Right renal cortex interstitium (tissue), 3 donors: ENCODE data around the gene BRSK2. TPM values are rescaled to one million over a fixed set of nuclear protein-coding genes. Genes with fewer than 3 reads are reported as not detected.
"Not testable (repeated sequence)": the region's sequence is repeated elsewhere in the genome, so short reads cannot be mapped to it uniquely, and the experiment has no call there.

ENCODE experiments used
- DNase-seq, 3 donors: peaks; one replicate each; pipeline ENCODE4 v3.0.0-alpha.2; 2013; ENCODE audit warnings: low read depth in 3 of 3, low spot score in 2 of 3
- polyA plus RNA-seq, 3 donors: library from polyadenylated mRNA; unstranded; fragments of 120-200 nt; gene quantifications; one replicate each; pipeline ENCODE4 v1.2.1, GENCODE V29; 2013; ENCODE audit not compliant: insufficient read length in 3 of 3

BRSK2 gene
- polyA plus RNA-seq, 3 donors: 0.25 to 0.64 (median 0.49) TPM

DNA sequence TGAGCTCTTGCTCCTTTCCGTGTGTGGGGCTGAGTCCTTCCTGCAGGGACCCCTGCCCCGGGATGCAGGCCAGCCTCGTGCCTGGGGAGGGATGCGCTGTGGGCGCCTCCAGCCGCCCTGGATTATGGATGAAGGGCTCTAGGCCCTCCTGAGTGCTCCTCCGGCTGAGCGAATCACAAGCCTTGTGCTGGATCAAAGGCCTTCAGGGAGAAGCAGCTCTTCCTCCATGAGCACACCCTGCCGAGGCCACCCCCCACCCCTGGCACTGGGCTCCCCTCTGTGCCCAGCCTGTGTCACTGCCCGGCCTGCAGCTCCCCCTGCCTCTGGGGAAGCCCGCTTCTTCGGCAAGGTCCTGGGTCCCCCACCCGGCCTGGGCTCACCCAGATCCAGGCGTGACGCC lies 43.8 kb downstream of the BRSK2 start:
- DNase-seq: no peak

DNA sequence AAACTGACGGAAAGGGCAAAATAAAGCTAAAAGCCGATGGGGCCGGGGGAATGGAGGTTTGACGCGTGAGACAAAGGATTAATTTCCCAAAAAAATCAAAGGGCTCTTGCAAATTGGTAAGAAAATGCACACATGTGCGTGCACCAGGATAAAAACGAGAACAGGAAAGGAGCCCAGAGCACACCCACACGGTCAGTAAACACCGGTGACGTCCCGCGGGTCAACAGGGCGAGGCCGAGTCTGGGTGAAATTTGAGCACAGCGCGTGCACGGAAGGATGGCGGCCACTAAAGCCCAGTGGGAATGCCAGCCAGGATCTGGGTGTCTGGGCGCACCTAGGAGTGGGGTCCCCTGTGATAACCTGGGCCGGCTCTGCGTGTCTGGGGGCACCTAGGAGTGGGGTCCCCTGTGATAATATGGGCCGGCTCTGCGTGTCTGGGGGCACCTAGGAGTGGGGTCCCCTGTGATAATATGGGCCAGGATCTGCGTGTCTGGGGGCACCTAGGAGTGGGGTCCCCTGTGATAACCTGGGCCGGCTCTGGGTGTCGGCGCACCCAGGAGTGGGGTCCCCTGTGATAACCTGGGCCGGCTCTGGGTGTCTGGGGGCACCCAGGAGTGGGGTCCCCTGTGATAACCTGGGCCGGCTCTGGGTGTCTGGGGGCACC lies 44.4 kb downstream of the BRSK2 start:
- DNase-seq: no peak

DNA sequence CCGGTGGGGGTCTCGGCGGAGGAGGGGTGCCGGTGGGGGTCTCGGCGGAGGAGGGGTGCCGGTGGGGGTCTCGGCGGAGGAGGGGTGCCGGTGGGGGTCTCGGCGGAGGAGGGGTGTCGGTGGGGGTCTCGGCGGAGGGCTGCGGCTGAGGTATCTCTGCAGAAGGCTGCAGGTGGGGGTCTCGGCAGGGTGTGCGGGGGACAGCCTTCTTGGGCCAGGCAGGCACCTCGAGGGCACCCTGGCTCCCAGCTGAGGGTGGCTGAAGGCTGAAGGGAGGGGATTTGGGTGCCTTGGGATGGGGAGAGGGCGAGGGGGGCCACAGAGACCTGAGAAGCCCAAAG lies 45.7 kb downstream of the BRSK2 start:
- not testable (repeated sequence) for DNase-seq

DNA sequence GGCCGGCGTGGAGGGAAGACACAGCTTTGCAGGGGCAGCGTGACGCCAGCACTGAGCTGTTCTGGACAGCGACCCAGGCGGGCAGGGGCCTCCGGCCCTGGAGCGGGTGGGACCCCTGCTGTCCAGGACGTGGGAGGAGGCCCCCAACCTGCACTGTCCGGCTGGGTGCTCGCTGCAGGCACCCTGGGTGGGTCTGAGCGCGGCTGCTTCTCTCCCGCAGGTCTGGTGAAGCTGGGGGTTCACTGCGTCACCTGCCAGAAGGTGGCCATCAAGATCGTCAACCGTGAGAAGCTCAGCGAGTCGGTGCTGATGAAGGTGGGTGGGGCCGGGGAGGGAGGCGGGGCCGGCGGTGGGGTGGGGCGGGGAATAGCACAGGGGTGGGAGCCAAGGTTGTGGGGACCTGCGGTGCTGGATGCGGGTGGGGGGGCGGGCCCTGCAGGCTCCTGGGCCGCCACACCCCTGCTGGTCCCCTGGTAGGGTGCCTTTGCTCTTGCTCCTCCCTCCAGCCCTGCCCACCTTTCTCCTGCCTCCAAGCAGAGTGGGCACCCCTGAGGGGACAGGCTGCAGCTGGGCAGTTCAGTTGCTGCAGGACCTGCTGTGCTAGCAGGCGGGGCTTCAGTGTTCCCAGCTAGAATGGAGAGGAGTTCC lies 46.2 kb downstream of the BRSK2 start:
- DNase-seq: no peak

DNA sequence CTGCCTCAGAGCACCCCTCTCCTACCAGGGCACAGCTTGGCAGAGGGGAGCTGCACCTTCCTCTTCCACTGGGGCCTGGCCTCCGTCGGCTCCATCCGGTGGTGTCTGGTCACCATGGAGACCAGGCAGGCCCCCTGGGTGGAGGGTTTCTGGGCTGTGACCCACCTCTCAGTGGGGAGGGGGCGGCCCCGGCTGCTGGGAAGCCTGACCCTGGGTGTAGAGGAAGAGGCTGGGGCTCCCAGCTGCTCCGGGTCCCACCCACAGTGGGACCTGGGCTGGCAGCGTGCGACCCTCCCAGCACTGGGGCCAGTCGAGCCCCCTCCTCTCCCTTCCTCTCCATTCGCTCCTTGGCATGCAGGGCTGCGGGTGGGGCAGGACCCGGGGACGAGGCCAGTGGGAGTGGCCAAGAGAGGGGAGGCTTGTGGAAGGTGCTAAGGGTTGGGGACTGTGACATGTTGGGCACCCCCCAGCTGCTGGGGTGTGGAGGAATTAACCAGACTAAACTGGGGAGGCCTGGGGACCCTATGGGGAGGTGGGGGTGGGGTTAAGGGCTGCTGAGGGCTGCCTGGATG lies 46.8 kb downstream of the BRSK2 start:
- no peak for DNase-seq

DNA sequence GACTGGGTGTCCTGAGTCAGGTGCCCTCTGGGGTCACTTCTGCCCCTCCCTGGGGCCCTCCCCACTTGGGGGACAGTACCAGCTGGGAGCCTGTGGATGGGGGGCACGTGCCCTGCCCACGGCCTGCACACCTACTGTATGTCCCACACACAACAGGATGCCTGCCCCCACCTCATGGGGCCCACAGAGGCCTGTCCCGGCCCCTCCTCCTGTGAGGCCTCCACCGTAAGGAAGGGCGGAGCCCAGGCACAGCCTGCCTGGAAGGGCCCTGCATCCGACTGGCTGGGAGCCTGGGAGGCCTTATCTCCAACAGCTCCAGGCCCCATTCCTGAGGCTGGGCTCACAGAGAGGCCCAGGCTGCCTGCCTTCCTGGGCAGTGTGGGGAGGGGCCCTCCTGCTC lies 47.8 kb downstream of the BRSK2 start:
- DNase-seq: no peak

DNA sequence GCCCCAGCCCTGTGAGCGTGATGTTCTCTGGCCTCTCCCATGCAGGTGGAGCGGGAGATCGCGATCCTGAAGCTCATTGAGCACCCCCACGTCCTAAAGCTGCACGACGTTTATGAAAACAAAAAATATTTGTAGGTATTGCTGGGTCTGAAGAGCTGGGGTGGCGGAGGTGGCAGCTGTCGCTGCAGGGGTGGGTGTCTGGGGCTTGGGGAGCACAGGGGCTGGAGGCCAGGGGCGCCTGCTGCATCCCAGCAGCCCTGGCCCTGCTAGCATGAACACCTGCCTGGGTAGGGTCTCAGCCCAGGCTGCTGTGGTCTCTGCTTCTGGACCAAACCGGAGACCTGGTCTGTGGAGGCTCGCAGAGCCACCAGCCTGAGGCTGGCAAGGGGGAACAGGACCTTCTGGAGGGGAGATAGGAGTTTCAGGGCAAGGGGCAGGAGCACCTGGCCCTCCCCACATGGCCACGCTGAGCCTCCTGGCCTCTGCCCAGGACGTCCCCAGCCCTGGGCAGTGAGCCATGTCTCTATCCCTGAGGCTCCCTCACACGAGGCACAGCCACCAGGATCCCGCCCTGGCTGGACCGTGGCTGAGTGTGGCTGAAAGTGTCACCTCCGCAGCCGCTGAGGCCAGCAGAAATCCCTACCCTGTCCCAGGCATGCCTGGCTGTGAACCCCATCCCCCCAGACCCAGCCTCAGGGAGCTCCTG lies 48.7 kb downstream of the BRSK2 start:
- no peak for DNase-seq

DNA sequence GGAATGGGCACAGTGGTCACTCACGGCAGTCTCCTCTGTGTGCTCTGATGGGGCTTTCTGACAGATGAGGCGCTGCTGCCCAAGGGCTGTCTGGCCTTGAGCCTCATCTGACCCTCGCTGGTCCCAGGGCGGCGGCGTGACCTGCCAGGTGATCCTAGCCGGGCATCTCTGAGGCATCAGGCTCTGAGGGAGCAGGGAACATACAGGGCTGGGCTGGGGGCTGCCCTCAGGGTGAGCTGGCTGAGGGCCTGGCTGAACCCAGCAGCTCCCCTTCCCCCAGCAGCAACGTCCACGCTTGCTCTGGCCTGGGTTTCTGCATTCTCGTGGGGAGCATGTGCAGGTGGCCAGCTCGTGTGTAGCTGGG lies 49.2 kb downstream of the BRSK2 start:
- no peak for DNase-seq

DNA sequence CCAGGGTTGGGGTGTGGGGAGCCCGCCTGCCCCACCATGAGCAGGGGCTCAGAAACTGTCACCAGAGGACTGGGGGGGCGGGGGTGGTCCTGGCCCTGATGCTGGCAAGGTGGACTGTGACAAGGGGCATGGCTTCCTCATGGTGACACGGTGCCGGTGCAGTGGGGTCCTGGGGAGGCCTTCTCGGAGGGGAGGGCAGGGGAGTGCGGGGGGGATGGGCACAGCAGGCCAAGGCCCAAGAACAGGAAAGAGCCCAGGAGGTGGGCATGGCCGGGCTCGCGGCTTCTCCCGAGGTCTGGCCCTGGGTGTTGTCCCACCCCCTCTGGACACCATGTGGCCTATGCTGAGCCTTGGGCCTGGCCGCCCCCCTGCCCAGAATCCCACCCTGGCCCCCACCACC lies 49.6 kb downstream of the BRSK2 start:
- DNase-seq: no peak

DNA sequence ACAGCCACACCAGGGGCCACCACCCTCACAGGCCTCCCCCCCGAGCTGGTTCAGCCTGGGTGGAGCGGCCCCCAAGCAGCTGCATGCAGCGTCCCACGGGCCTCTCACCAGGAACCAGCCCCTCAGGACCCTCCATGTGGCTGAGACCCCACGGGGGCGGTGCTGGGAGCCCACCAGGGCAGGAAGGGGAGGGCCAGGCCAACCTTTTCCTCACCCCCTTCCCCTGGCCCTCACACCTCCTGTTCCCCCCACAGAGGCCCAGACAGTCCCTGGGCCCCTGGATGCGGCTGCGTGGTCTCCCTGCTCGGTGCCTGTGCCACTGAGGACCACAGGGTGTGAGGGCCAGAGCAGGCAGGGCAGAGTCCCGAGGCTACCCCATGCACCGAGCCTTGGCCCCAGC lies 50.3 kb downstream of the BRSK2 start:
- DNase-seq: no peak

DNA sequence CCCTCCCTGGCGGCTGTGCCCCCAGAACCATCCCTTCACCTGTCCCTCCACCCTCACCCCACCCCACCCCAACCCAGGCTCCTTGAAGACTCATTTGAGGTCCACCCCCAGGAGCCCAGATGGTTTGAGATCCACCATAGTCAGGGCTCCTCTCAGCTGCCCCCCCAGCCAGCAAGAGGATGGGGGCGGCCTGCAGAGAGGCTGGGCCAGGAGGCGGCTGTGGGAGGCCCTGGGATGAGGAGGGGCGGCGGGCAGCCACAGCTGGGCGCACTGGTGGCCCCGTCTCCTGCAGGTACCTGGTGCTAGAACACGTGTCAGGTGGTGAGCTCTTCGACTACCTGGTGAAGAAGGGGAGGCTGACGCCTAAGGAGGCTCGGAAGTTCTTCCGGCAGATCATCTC lies 50.8 kb downstream of the BRSK2 start:
- DNase-seq: no peak

DNA sequence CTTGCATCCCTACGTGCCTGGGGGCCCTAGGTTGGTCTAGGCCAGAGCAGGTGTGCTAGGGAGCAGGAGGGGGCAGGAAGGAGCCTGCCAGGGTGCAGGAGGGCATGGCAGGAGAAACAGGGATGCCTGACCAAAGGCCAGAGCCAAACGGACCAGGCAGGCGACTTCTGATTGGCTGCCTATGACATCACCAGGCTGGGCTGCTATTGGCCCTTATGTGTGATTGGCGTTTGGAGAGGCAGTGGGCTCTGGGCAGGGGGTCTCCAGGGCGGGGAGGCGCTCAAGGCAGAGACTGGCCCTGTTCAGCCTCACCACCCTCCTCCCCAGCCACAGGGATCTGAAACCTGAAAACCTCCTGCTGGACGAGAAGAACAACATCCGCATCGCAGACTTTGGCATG lies 52.4 kb downstream of the BRSK2 start:
- DNase-seq: no peak

DNA sequence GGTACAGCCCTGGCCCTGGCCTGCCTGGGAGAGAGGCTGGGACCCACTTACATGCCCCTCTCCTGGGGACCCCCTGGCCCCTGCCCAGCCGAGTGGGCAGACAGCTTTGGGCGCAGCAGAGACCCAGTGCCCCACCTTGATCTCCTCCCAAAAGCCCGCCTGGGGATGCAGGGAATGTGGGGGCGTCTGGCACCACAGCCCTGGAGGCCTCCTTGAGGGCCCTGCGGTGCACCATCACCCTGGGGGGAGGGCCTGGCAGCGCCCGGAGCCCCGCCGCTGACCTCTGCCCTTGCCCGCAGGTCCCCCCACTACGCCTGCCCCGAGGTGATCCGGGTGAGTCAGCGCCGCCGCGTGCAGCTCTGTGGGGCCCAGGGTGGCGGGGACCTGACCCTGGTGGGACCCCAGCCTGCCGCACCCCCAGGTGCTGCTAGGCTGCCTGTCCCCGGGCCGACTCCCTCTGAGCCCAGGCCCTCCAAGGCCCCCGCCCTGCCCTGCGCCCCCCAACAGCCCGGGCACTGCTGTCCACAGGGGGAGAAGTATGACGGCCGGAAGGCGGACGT lies 53.2 kb downstream of the BRSK2 start:
- DNase-seq: no peak

DNA sequence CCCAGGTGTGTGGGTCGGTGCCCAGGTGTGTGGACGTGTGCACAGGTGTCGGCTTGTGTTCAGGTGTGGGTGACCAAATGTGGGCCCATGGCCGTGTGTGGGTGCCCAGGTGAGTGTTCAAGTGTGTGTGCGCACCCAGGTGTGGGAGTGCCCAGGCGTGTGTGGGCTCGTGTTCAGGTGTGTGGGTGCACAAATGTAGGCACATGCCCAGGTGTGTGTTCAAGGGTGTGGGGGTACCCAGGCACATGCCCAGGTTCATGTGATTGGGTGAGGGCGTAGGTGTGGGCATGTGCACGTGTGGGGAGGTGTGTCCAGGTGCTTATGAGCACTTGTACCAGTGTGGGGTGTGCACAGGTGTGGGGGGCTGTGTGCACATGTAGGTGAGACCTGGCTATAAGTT lies 54.0 kb downstream of the BRSK2 start:
- DNase-seq: no peak

DNA sequence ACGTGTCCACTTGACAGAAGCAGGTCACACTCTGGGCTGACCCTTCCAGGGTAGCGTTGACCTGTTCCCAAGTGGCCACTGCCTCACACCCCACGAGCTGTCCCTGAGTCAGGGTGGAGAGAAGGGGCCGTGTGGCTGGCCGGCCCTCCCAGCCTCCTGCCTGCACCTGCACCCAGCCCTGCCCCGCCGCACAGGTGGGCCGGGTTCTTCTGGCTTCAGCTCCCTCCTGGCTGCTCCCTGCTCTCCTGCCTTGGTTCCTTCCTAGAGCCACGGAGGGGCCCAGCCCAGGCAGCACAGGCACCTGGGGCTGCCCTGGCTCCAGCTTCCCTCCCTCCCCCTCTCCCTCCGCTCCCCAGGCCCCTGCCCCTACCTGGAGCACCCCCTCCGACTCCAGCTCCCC lies 54.6 kb downstream of the BRSK2 start:
- no peak for DNase-seq

DNA sequence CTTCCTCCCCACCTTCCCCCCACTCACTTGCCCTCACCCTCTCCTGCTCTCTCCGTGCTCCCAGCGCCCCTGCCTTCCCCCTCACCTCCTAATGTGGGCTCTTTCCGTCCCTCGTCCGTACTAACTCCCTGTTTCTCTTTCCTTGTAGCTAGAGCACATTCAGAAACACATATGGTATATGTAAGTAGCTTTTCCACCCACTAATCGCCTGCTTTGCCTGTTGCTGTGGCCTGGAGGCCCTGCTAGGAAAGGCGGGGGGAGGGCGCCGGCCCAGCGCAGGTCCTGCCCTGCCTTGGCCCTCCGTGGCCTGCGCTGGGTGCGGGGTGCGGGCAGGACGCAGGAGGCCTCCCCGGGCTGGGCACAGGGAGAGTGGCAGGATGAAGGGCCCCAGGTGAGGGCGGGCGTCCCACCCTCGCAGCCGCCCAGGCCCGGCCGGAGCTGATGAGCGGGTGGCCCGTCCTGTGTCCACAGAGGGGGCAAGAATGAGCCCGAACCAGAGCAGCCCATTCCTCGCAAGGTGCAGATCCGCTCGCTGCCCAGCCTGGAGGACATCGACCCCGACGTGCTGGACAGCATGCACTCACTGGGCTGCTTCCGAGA lies 55.2 kb downstream of the BRSK2 start:
- DNase-seq: no peak

DNA sequence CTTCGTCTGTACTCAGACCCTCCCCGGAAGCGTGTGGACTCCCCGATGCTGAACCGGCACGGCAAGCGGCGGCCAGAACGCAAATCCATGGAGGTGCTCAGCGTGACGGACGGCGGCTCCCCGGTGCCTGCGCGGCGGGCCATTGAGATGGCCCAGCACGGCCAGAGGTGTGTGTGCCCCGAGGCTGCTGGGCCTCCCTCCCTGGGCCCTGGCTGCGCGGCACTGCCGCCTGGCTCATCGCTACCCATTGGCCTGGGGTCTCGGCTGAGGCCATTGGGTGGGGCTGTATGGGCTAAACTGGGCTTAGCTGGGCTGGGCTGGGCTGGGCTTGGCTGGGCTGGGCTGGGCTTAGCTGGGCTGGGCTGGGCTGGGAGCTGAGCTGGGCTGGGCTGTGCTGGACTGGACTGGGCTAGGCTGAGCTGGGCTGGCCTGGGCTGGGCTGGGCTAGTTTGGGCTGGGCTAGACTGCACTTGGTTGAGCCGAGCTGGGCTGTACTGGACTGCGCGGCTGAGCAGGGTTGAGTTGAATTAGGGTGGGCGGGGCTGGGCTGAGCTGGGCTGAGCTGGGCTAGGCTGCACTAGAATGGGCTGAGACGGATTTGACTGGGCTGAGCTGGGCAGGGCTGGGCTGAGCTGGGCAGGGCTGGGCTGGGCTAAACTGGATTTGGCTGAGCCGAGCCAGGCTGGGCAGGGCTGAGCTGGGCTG lies 56.2 kb downstream of the BRSK2 start:
- no peak for DNase-seq

DNA sequence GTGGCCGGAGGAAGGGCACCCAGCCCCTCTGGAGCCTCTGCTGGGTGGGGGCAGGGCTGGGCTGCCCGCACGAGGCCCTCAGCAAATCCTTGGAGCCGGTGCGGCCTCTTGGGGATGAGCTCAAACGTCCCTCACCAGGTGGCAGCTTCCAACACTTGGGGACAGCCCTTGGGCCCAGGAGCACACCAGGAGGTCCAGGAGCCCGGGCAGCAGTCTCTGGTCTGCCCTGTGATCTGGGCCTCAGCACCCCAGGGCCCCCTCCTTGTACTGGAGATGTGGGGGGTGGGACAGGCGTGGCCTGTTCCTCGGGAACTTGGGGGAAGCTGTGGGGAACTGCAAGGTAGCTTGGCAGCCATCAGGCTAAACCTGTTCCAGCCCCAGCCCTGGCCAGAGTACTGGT lies 56.9 kb downstream of the BRSK2 start:
- DNase-seq: no peak

DNA sequence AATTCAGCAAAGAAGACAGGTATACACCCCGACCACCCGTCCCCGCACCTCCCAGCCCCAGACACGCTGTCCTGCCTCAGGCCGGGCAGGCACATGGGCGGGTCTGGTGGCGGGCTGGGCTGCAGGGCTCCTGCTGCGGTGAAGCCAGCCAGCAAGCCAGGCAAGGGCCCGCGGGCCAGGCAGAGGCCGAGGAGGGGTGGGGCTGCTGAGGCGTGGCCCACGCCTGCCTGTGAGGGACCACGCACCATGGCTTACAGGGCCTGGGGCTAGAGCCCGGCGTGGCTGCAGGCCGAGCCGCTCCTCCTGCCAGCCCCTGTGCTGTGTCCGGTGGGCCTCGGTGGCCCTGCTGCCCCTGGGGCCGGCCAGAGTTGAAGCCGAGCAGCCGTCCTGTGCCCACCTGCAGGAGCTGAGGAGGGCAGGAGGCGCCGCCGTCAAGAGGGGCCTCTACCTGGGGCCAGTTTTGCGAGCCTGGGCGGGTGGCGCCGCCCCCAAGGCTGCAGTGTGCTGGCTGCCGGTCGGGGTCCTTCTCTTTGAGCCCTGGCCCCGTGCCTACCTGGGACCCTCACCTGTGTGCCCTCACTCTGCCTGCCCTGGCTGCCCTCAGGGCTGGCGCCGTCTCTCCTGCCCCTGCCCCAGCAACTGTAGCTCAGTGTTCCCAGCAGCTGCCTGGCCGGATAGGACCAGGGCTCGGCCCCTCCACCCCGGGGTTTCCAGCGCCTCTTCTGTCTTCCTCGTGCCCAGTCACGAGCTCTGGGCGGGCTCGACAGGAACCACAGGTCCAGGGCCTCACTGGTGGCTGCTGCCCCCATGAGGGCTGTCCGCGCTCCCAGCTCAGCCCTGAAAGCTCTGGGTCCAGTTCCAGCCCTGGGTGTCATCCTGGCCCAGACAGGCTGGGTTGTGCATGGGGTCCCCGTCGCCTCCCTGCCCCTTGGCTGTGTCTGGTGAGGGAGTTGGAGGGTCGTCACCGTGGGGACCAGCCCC lies 58.4 kb downstream of the BRSK2 start:
- DNase-seq: no peak

DNA sequence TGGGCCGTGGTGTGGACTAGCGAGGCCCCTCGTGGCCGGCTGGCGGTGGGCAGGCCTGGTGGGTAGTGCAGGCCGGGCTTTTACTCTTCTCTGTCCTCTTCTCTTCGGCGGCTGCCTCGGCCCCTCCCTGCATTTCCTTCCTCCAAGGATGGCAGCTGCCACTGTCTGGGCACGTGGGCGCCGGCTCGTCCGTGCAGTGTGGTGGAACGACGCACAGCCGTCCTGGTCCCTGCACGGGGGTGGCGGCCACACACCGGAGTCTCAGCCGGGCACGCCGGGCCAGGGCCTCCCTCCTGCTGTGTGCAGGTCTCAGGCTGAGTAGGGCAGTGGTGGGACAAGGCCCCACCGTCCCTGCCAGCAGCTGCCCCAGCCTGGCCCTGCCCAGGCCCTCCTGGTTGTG lies 59.1 kb downstream of the BRSK2 start:
- DNase-seq: no peak
